Mesothelial cell of epicardium (in vitro differentiated cells): ENCODE results near the gene ULK1. TPM values are rescaled to one million over a fixed set of nuclear protein-coding genes. Genes with fewer than 3 reads are reported as not detected.

Source experiments
- DNase-seq, 2 experiments: peaks; one replicate each; pipeline ENCODE4 v3.0.0; 2021; ENCODE audit warnings: low spot score in 2 of 2; ENCODE audit not compliant: unreplicated experiment in 2 of 2
- H3K27ac Mint-ChIP-seq: 2 replicates; pipeline ENCODE4 v1.8.0; 2021; ENCODE audit warnings: mixed read lengths
- H3K27me3 Mint-ChIP-seq: 2 replicates; pipeline ENCODE4 v1.8.0; 2021; ENCODE audit warnings: low read depth, mixed read lengths
- H3K36me3 Mint-ChIP-seq: 2 replicates; pipeline ENCODE4 v1.8.0; 2021; ENCODE audit warnings: mixed read lengths
- H3K4me1 Mint-ChIP-seq: 2 replicates; pipeline ENCODE4 v1.8.0; 2021; ENCODE audit warnings: mixed read lengths
- H3K4me3 Mint-ChIP-seq: 2 replicates; pipeline ENCODE4 v1.8.0; 2021; ENCODE audit warnings: mild to moderate bottlenecking, moderate library complexity, mixed read lengths
- H3K9me3 Mint-ChIP-seq: 2 replicates; pipeline ENCODE4 v1.8.0; 2021; ENCODE audit warnings: mixed read lengths
- CTCF ChIP-seq: fragments of 200-600 bp; sonication (generic); IDR thresholded peaks from one replicate; pipeline ENCODE4 v1.5.0; 2021; ENCODE audit warnings: antibody characterized with exemption; ENCODE audit not compliant: unreplicated experiment
- total RNA-seq: library from RNA; stranded (reverse); gene quantifications from 3 replicates; pipeline ENCODE4 v1.2.1, GENCODE V29; 2021

ULK1 gene
- total RNA-seq, 1 donor from 2014 or later: 104 TPM

GRCh38 chr12:131857908-131858850, 36.2 kb upstream of the ULK1 start:
- Mint-ChIP-seq H3K4me1 (peaks cover 18% of the 10 kb centered on the region), H3K27ac (no peak overlapping the region), H3K36me3 (no peaks in the 10 kb centered on the region), H3K9me3 (no peaks in the 10 kb centered on the region), H3K4me3 (no peak overlapping the region), H3K27me3 (peaks cover 8% of the 10 kb centered on the region)
- TF ChIP-seq CTCF: no peak
- DNase-seq: no peak

DNA sequence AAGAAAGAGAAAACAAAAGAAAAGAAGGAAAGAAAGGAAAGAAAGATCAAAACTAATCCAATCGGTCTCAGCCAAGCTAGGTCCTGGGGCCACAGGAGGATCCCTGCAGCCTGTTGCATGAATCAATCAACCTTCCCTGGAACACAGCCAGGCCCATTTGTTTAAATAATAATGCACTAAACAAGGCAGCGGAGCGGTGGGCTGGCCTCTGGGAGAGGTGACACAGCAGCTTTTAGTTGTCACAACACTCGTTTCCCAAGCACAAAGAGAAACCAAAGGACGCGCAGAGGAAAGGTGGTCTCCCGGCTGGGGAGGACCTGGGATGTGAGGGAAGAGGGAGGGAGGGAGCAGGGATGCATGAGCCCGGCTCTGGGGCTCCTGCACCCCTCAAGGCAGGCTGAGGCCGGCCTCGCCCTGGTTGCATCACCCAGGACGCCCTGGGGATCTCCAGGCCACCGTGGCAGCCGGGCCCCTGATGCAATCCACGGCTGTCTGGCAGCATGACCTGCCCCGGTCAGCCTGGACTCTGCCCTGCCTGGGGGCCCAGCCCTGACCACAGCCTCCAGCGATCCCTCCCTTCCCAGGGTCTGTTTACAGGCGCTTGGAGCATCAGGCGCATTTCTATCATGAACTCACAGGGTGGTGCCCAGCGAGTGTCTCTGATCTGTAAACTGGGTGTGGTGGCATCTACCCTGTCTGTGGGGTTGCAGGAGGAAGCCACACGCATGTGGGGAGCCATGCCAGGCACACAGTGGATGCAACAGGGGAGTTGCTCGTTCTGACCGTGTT, 33.8 kb upstream of the ULK1 start:
- Mint-ChIP-seq H3K36me3 (no peaks in the 10 kb centered on the region), H3K27ac (peak overlapping the region; percentile 64), H3K9me3 (no peaks in the 10 kb centered on the region), H3K4me1 (peaks cover 24% of the 10 kb centered on the region), H3K27me3 (peaks cover 8% of the 10 kb centered on the region), H3K4me3 (peak overlapping the region; percentile 29)
- no peak for TF ChIP-seq CTCF
- DNase-seq: peak in 1 of 2 experiments; percentile 50

DNA sequence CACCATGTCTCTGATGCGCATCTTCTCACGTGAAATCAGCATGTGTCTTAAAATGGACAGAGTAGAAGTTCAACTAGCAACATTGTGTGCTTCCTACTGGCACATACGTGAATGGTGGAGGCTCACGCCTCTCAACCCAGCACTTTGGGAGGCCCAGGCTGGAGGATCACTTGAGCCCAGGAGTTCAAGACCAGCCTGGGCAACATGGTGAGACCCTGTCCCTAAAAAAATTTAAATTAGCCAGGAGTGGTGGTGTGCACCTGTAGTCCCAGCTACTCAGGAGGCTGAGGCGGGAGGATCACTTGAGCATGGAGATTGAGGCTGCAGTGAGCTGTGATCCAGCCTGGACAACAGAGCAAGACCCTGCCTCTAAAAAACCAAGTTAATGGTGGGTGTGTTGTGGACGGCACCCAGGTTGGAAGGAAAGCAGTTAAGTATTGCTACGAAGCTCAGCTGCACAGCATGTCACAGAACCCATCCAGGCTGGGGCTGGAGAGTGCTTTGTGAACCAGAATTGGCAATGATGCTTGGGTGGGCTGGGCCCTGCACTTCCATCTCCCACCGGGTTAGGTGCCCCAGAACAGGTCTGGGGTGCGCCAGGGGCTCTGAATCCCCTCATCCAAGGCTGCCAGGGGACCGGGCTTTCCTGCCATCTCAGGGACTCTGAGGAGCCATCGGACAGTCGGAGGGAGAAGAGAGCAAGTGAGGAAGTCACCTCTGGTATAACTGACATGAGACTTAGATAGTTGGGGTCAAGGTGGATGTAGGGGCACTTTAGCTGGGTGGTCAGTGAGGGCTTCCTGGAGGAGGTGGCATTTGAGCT, 33.0 kb upstream of the ULK1 start:
- Mint-ChIP-seq H3K4me3 (no peak overlapping the region), H3K27ac (peak overlapping the region; percentile 64), H3K4me1 (peaks cover 24% of the 10 kb centered on the region), H3K9me3 (no peaks in the 10 kb centered on the region), H3K36me3 (no peaks in the 10 kb centered on the region), H3K27me3 (peaks cover 2% of the 10 kb centered on the region)
- no peak for TF ChIP-seq CTCF
- no peak for DNase-seq

DNA sequence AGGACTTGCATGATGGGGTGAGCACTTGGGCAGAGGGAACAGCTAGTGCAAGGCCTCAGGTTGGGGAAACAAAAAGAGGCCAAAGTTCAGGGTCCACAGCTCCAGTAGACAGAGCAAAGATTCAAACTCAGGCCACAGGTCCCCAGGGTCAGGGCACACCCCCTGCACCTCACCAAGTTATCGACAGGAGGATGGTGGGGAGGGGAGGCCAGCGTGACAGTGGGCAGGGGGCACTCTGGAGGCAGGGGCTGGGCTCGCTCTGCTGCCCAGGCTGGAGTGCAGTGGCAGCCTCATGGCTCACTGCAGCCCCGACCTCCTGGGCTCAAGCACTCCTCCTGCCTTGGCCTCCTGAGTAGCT, 32.4 kb upstream of the ULK1 start:
- Mint-ChIP-seq H3K36me3 (no peaks in the 10 kb centered on the region), H3K4me1 (peaks cover 24% of the 10 kb centered on the region), H3K27me3 (peaks cover 2% of the 10 kb centered on the region), H3K9me3 (no peaks in the 10 kb centered on the region), H3K4me3 (no peak overlapping the region), H3K27ac (no peak overlapping the region)
- DNase-seq: no peak
- no peak for TF ChIP-seq CTCF

GRCh38 chr12:131862600-131862993, 31.8 kb upstream of the ULK1 start:
- H3K27ac Mint-ChIP-seq: no peak overlapping the region
- H3K27me3 Mint-ChIP-seq: peaks cover 2% of the 10 kb centered on the region
- no peak overlapping the region for H3K4me3 Mint-ChIP-seq
- no peak for DNase-seq
- no peaks in the 10 kb centered on the region for H3K36me3 Mint-ChIP-seq
- peaks cover 24% of the 10 kb centered on the region for H3K4me1 Mint-ChIP-seq
- H3K9me3 Mint-ChIP-seq: no peaks in the 10 kb centered on the region
- no peak for TF ChIP-seq CTCF
